Stimulated activated CD8-positive, alpha-beta memory T cell treated with anti-CD3 and anti-CD28 coated beads, Interleukin-12 subunit alpha, Interleukin-12 subunit beta, amount 100 ng/mL, for 4 hours (primary cell): Measurements from ENCODE around the gene VN1R2.
"Not testable (repeated sequence)": the region's sequence is repeated elsewhere in the genome, so short reads cannot be mapped to it uniquely, and the experiment has no call there.

ENCODE experiments used
- DNase-seq: peaks from one replicate; pipeline ENCODE4 v3.0.0-alpha.2; 2020; ENCODE audit warnings: low read depth

Gene VN1R2, protein sequence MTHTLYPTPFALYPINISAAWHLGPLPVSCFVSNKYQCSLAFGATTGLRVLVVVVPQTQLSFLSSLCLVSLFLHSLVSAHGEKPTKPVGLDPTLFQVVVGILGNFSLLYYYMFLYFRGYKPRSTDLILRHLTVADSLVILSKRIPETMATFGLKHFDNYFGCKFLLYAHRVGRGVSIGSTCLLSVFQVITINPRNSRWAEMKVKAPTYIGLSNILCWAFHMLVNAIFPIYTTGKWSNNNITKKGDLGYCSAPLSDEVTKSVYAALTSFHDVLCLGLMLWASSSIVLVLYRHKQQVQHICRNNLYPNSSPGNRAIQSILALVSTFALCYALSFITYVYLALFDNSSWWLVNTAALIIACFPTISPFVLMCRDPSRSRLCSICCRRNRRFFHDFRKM

DNA sequence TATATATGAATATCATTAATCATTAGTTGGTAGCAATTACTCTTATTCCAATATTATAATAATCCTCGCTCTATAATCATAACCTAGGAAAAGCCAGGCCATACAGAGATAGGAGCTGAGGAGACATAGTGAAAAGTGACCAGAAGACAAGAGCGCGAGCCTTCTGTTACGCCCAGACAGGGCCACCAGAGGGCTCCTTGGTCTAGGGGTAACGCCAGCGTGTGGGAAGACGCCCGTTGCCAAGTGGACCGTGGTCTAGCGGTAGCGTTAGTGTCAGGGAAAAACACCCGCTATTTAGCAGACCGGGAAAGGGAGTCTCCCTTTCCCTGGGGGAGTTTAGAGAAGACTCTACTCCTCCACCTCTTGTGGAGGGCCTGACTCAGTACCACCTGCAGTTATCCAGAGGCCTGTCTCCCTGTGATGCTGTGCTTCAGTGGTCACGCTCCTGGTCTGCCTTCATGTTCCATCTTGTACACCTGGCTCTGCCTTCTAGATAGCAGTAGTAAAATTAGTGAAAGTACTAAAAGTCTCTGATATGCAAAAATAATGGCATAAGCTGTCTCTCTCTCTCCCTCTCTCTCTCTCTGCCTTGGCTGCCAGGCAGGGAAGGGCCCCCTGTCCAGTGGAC is at the start of gene VN1R2:
VN1R2 (plus strand) TSS at position 578 of the 628 bp plus-strand sequence. CDS start 84 bp downstream, outside the sequence.
- DNase-seq, result not testable (repeated sequence)

DNA sequence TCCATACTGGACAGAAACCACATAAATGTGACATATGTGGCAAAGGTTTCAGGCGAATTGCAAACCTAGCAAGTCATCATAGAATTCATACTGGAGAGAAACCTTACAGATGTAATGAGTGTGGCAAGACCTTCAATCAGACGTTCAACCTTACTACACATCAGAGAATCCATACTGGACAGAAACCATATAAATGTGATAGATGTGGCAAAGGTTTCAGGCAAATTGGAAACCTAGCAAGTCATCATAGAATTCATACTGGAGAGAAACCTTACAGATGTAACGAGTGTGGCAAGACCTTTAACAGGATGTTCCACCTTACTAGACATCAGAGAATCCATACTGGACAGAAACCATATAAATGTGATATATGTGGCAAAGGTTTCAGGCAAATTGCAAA is 46.5 kb upstream of the VN1R2 start:
- DNase-seq, result not testable (repeated sequence)

DNA sequence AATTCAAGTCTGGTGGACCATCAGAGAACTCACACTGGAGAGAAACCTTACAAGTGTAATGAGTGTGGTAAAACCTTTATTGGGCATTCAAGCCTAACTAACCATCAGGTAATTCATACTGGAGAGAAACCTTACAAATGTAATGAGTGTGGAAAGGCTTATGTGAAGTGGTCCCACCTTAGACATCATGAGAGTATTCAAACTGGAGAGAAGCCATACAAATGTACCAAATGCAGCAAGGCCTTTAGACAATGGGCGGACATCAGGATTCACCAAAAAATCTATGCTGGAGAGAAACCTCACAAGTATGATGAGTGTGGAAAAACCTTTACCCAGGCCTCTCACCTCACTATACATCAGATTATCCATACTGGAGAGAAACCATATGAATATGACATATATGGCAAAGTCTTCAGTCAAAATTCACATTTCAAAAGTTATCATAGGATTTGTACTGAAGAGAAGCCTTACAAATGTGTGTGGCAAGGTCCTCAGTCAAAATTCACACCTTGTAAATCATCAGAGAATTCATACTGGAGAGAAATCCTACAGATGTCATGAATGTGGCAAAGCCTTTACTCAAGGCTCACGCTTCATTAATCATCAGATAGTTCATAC is 45.3 kb upstream of the VN1R2 start:
- DNase-seq, result no peak

DNA sequence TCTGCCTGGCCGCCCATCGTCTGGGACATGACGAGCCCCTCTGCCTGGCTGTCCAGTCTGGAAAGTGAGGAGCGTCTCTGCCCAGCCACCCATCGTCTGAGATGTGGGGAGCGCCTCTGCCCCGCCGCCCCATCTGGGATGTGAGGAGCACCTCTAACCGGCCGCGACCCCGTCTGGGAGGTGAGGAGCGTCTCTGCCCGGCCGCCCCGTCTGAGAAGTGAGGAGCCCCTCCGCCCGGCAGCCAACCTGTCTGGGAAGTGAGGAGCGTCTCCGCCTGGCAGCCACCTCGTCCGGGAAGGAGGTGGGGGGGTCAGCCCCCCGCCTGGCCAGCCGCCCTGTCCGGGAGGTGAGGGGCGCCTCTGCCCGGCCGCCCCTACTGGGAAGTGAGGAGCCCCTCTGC is 35.4 kb upstream of the VN1R2 start:
- not testable (repeated sequence) for DNase-seq

DNA sequence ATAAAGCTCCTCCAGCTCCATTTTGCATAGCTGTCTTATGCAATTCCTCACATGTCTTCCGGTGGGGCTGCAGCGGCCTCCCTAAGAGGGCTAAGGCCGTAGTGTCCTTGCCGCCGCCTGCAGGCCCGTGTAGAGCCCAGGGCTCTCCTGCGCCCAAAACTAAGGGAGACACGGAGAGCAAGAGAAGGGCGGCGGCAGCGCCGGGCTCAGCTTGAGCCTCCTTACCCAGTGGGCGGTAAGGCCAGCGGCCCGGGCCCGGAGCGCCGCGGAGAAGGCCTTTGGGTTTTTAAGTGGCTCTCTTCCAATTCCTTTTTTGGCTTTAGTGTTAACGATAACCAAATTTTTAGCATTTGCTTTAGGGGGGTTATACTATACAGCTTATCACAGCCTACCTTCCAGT is 33.5 kb upstream of the VN1R2 start:
- no peak for DNase-seq

DNA sequence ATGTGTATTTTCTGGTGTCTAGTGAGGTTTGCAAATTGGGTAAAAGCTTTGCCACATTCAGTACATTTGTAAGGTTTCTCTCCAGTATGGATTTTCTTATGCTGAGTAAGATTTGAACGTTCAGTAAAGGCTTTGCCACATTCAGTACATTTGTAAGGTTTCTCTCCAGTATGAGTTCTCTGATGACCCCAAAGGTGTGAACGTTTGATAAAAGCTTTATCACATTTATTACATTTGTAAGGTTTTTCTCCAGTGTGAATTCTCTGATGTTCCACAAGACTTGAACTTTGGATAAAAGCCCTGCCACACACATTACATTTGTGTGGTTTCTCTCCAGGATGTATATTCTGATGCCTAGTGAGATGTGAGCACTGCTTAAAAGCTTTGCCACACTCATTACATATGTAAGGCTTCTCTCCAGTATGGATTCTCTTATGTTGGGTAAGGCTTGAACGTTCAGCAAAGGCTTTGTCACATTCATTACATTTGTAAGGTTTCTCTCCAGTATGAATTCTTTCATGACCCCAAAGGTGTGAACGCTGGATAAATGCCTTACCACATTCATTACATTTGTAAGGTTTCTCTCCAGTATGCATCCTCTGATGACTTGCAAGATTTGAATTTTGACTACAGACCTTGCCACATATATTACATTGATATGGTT is 20.8 kb upstream of the VN1R2 start:
- no peak for DNase-seq

DNA sequence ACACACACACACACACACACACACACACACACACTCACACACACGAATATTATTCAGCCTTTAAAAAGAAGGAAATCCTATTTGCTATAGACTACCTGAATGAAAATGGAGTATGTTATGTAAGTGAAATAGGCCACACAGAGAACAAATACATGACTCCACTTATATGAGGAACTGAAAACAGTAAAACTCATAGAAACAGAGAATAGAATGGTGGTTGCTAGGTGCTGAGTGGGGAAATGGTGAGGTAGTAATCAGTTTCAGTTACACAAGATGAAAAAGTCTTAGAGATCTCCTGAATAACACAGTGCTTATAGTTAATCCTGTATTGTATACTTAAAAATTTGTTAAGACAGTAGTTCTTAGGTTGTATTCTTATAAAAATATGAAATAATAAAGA is 11.6 kb upstream of the VN1R2 start:
- DNase-seq, result no peak

DNA sequence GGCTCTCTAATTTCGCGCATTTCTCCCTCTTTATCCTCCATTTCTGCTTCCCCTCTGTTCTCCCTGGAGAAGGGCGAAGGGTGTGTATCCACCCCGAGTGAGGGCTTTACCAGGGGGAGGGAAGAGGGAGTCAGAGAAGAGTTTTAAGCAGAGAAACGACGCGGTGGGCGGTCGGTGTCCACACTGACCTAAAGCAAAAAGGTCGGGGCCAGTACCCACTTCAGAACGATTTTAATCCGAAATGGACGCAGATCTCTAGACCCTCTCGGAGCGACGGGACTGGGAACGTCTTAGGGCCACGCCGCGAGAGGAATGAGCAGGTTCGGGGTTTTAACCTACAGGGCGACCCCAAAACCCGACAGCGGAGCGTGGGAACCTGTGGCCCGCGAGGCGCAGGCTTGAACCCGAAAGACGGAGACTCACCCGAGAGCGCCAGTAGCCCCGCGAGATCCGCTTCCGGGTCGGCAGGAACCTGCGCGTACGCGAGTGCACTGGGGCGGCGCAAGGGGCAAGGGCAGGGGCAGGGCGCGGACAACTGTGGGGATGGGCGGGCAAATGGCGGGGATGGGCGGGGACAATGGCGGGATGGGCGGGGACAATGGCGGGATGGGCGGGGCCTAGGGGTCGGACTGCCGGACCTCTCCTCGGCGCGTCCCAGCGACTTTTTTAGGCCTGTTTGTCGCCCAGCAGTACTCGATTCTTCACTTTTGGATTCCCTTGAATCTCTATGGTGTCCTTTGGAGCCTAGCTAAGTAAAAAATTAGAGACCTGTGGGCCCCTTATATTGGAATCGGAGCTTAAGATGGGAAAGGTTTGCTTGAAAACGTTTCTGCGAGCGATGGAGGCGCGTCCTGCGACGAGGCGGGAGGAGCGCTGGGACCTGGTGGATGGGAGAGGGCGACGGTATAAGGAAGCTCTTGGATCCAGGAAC is 3.4 kb upstream of the VN1R2 start, which contains the start of gene ZNF677:
ZNF677 (minus strand) TSS at position 463 of the 931 bp plus-strand sequence. CDS start 3,323 bp downstream, outside the sequence.
- DNase-seq, result peak; percentile 72

DNA sequence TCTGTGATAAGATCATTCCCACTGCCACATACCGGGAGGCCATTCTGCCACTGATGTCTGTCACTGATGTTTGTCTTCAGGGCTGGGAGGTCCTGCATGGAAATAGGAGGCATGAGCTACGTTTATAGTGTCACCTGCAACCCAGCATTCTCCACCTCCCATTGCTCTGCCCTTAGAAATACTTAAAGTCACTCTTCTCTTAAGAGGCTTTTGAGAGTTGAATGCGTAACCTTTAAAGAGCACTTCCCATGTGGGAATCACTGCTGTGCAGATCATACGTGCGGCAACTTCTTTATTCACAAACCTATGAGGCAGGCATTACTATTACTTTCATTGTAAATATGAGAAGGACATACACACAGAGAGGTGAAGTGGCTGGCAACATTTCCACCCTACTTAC is 9.5 kb downstream of the VN1R2 start, which contains the start of gene VN1R4:
VN1R4 (minus strand) TSS at position 101 of the 400 bp plus-strand sequence; CDS start at position 43, 58 bp downstream.
- DNase-seq, result not testable (repeated sequence)

DNA sequence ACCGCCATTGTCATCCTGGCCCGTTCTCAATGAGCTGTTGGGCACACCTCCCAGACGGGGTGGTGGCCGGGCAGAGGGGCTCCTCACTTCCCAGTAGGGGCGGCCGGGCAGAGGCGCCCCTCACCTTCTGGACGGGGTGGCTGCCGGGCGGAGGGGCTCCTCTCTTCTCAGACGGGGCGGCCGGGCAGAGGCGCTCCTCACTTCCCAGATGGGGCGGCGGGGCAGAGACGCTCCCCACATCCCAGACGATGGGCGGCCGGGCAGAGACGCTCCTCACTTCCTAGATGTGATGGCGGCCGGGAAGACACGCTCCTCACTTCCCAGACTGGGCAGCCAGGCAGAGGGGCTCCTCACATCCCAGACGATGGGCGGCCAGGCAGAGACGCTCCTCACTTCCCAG is 11.8 kb downstream of the VN1R2 start:
- DNase-seq, result not testable (repeated sequence)

DNA sequence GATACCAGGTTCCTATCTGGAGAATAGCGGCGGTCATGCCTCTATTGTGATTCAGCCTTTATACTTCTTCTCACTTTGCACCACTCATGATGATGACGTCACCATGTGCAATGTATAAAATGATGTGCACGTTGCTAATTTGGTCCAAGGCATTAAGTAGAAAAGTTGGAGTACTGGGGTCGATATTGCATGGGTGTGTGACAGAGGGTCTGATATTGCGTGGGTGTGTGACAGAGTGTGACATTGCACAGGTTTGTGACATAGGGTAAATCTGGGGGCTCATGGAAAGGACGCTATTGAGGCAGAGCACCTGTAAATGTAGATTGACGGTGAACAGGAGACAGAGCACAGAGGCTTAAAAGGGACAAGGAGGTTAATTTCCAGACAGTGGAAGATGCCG is 14.0 kb downstream of the VN1R2 start:
- no peak for DNase-seq

DNA sequence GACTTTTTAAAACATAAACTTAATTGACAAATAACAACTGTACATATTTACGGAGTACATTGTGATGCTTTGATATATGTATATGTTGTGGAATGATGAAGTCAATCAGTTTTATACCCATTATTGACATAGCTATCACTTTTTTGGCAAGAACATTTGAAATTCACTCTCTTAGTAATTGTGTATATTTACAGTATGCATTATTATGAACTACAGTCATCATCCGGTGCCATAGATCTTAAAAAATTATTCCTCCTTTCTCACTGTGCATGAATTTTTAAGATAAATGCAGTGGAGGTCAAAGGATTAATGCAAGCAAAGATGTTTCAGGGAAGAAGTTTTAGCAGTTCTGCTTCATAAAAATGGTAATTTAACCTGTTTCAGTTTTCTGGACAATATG is 17.4 kb downstream of the VN1R2 start:
- no peak for DNase-seq

DNA sequence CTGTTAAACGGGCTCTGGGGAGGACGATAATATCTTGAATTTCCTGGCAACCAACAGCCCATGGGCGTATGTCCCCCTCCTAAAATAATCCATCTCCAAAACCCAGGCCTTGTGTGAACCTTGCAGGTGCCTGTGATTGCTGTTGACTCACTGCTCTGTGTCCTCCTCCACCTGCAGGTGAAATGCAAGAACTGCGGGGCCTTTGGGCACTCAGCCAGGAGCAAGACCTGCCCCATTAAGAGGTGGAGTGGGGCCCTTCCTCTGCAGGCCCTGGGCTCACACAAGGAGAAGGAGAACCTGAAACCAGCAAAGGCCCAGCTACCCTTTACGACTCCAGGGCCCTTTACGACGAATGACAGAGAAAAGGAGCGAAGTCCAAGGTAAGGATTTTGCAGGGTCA is 23.9 kb downstream of the VN1R2 start:
- not testable (repeated sequence) for DNase-seq

DNA sequence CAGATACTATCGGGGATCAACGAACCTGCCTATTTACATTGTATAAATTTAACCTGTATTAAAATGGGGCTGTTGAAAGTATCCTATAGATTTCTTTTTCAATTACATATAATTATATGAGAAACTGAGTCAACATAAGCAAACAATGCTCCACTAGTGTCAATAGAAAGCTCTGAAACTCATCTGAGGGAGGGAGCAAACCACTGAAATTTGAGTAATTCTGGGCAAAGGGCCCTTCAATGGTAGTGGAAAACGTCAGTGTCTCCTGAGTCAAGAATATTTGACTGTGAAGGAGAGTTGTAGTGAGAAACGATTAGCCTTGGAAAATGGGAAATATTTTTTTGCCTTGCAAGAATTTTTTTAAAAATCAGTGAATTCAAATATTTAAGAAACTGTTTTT is 27.0 kb downstream of the VN1R2 start:
- no peak for DNase-seq

DNA sequence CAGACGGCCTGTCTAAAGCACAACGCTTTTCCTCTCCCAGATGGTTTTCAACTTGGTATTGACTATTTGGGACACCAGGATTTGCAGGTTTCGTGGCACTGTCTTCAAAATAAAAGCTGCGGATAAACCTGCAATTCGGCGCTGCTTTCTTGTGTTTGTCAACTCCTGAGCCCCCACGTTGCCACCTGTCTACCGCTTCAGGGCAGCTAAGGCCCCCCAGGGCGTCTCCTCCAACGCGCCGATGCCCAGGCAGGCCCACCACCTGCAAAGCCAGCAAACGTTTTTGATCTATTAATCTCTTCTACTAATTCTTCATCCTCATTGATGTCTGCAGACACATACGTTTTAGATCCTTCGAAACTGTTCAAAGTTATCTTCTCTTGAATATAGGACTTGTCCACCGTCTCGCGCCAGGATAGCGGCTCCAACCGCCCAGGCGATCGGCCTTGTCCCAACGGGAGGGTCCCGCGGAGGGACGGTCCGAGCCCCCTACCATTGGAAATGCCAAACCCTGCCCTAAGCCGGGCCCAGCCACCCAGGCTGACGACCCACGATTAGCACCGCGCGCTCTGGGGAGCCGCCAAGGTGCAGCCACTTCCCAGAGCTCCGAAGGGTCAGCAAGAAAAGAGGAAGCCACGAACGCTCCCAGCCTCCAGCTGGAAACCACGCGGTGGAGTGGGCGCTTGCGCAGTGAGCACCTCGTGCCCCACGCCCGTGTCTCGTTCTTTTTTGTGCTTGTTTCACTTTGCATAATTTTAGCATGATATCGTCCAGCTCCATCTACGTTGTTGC is 32.9 kb downstream of the VN1R2 start:
- DNase-seq, result no peak

DNA sequence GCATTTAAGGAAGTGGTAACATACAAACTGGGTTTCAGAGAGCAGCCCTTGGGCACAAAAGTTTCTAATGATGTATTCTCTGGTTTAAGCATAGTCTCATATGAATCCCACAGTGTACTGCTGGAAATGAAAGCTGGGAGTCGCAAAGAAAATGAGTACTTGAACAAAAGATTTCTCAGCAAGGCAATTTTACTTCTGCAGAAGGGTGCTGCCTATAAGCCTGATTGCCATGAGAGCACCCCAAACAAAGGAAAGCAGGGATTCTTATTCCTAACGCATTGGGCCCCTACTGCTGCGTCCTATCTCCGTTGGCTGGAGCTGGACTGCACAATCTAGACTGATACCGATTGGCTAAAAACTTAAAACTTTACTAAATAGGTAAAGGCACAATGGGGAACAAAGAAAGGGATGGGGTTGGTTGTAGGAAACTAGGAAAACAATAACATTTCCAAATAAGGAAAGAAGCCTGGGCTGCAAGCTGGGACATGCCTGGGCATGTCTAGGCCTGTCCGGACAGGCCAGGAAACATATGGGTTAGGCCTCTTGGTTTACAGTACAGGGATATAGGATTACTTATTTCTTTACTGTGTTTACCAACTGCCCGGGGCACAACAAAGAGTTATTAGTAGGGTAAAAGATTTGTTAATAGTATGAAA is 36.8 kb downstream of the VN1R2 start:
- no peak for DNase-seq

DNA sequence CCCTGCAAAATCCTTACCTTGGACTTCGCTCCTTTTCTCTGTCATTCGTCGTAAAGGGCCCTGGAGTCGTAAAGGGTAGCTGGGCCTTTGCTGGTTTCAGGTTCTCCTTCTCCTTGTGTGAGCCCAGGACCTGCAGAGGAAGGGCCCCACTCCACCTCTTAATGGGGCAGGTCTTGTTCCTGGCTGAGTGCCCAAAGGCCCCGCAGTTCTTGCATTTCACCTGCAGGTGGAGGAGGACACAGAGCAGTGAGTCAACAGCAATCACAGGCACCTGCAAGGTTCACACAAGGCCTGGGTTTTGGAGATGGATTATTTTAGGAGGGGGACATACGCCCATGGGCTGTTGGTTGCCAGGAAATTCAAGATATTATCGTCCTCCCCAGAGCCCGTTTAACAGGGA is 43.2 kb downstream of the VN1R2 start:
- DNase-seq, result not testable (repeated sequence)

DNA sequence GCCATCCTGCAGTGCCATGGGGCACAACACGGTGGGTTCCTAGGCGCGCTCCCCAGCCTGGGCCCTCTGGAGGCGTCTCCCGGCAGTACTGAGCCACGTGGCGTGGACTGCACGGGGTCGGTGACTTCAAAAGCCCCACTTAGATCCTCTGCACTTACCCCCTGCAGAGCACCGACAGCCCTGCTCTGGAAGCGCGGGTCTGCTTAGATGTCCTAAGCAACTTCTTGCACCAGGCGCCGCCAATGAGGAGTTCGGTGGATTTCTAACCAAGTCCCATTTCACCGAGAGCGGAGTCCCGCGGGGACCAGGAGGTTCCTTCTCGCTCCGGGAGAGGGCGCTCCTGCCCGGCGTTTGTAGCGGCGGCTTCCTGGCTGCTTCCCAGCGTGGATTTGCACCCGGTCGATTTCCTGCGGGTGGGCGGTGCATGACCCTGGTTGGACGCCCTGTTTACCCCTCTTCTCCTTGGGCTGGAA is 50.3 kb downstream of the VN1R2 start:
- DNase-seq, result no peak
